B cell (primary cell): ENCODE data around the gene SETBP1.

Experiments used
- EZH2 ChIP-seq: IDR thresholded peaks from 2 replicates; pipeline ENCODE4 v1.6.1; 2012; ENCODE audit warnings: borderline replicate concordance, low read depth, mild to moderate bottlenecking, moderate library complexity, low read length; ENCODE audit not compliant: insufficient read depth, poor library complexity, severe bottlenecking
- TF ChIP-seq, protein P1 (sequence below): fragments of 200-600 bp; IDR thresholded peaks from one replicate; pipeline ENCODE4 v1.8.0; 2022; ENCODE audit warnings: antibody characterized with exemption, mild to moderate bottlenecking

DNA sequence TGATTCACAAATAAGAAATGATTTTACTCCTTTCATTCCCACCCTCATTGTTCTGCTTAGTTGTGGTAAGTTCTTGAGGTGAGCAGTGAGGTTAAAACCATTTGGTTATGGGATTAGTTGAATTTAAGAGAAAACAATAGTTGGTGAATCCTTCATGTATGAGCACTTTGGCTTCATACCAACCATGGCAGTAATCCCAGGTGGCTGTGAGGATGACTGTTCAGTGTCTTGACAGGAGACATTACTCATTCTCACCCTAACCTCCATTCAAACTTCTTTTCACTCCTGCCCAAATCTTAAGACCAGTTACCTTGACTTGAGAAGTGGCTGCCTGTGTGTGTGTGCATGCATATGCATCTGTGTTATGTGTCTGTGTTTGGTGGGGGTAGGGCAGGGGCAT is 143.1 kb downstream of the SETBP1 start:
- TF ChIP-seq, protein P1, sequence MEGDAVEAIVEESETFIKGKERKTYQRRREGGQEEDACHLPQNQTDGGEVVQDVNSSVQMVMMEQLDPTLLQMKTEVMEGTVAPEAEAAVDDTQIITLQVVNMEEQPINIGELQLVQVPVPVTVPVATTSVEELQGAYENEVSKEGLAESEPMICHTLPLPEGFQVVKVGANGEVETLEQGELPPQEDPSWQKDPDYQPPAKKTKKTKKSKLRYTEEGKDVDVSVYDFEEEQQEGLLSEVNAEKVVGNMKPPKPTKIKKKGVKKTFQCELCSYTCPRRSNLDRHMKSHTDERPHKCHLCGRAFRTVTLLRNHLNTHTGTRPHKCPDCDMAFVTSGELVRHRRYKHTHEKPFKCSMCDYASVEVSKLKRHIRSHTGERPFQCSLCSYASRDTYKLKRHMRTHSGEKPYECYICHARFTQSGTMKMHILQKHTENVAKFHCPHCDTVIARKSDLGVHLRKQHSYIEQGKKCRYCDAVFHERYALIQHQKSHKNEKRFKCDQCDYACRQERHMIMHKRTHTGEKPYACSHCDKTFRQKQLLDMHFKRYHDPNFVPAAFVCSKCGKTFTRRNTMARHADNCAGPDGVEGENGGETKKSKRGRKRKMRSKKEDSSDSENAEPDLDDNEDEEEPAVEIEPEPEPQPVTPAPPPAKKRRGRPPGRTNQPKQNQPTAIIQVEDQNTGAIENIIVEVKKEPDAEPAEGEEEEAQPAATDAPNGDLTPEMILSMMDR, result no peak
- no peak for TF ChIP-seq EZH2
